ENCODE results near the gene TUBB2A. TPM values are rescaled to one million over a fixed set of nuclear protein-coding genes. Genes with fewer than 3 reads are reported as not detected.
"Not testable (repeated sequence)": the region's sequence is repeated elsewhere in the genome, so short reads cannot be mapped to it uniquely, and the experiment has no call there.

The TUBB2A gene
- total RNA-seq, 3 donors from 2014 or later = 27.8 to 43.6 (median 36.0) TPM

DNA sequence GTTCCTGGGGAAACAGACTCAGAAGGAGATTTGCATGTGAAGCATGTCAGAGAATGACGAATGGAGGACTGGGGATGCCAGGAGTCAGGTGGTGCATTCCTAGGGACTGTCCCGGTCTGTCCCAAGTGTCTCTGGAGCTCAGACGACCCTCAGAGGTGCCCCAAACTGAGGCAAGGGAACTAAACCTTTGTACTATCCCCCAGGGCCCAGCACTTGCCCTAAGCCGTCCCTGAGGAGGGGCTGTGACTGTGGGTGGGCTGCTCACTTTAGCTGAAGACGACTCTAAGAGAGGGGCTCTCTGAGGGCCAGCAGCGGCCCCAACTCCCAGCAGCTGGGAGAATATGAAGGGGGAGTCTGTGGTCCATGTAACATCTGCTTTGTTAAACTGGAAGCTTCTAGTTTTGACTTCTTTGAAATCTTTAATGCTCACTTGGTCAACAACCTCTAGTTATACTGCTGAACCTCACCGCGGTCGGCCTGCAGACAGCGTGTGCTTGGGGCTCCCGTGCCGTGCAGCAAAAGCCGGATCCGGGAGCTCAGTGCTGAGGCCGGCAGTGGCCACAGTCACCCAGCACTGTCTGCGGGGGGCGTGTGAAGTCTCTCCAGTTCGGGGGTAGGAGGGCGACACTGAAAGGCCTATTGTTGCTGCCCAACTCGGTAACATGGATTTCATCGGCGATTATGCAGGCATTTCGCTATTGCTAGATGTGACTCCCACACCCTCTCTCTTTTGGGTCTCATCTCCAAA is 35.9 kb upstream of the TUBB2A start:
- Histone ChIP-seq H3K27ac (no peak overlapping the region), H3K27me3 (no peaks in the 10 kb centered on the region), H3K9me3 (no peaks in the 10 kb centered on the region), H3K4me1 (no peaks in the 10 kb centered on the region), H3K36me3 (no peaks in the 10 kb centered on the region), H3K4me3 (no peak overlapping the region)
- DNase-seq (ENCODE audit: low spot score in 2 of 2) = no peak
- TF ChIP-seq POLR2A (IDR thresholded peaks at IDR 0.05) (no peak), POLR2AphosphoS5 (IDR thresholded peaks at IDR 0.05) (no peak)
- TF ChIP-seq, protein P1, sequence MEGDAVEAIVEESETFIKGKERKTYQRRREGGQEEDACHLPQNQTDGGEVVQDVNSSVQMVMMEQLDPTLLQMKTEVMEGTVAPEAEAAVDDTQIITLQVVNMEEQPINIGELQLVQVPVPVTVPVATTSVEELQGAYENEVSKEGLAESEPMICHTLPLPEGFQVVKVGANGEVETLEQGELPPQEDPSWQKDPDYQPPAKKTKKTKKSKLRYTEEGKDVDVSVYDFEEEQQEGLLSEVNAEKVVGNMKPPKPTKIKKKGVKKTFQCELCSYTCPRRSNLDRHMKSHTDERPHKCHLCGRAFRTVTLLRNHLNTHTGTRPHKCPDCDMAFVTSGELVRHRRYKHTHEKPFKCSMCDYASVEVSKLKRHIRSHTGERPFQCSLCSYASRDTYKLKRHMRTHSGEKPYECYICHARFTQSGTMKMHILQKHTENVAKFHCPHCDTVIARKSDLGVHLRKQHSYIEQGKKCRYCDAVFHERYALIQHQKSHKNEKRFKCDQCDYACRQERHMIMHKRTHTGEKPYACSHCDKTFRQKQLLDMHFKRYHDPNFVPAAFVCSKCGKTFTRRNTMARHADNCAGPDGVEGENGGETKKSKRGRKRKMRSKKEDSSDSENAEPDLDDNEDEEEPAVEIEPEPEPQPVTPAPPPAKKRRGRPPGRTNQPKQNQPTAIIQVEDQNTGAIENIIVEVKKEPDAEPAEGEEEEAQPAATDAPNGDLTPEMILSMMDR (IDR thresholded peaks at IDR 0.05) = no peak
- intact Hi-C loops (cut with DNase I; ENCODE audit: low total_unique reads) = loop anchor here (5.0 kb wide), 1 partner anchor 1024 kb away; no protein-coding TSS in a partner anchor

DNA sequence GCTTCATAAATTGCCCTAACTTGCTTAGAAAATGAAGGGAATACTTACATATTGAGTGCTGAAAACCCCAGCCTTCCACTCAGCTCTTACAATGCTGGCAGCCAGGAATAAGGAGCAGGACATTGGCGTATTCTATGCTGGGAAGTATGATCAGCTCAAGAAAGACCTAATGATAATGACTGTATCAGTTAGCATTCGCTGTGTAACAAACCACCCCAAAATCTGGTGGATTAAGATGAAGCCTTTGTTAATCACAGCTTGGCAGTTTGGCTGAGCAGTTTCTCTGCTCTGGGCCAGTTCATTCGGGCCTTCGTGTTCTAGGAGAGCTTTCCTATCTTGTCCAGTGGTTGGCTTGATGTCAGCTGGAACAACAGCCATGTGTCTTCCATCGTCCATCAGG is 33.4 kb upstream of the TUBB2A start:
- H3K27ac ChIP-seq = no peak overlapping the region
- no peaks in the 10 kb centered on the region for H3K4me1 ChIP-seq
- DNase-seq (ENCODE audit: low spot score in 2 of 2) = no peak
- no peaks in the 10 kb centered on the region for H3K9me3 ChIP-seq
- H3K36me3 ChIP-seq = no peaks in the 10 kb centered on the region
- intact Hi-C loops (cut with DNase I; ENCODE audit: low total_unique reads) = loop anchor here (5.0 kb wide), 1 partner anchor 1027 kb away; no protein-coding TSS in a partner anchor
- no peaks in the 10 kb centered on the region for H3K27me3 ChIP-seq
- TF ChIP-seq POLR2AphosphoS5 (IDR thresholded peaks at IDR 0.05) = no peak
- no peak for TF ChIP-seq POLR2A (IDR thresholded peaks at IDR 0.05)
- TF ChIP-seq, protein P1 (IDR thresholded peaks at IDR 0.05) = no peak
- H3K4me3 ChIP-seq = no peak overlapping the region

DNA sequence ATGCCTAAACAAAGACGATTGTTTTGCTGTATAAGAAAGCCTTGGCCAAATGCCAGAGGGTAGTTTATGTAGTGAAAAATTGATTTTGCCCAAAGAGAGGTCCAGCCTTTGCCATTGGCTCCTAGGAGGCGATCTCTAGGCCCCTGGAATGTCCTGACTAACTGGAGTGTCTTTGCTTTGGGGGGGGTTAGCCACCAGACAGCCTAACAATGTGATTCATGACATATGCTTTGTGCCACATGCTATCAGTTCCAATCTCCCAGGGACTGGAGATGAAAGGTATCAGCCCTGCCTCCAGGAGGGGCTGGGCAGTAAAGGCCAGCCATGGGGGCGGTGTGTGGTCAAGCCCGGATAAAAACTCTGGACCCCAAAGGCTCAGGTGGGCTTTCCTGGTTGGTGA is 32.7 kb upstream of the TUBB2A start:
- H3K4me3 ChIP-seq = no peak overlapping the region
- no peak for DNase-seq (ENCODE audit: low spot score in 2 of 2)
- H3K36me3 ChIP-seq = no peaks in the 10 kb centered on the region
- no peak overlapping the region for H3K27ac ChIP-seq
- intact Hi-C loops (cut with DNase I; ENCODE audit: low total_unique reads) = loop anchor here (5.0 kb wide), 1 partner anchor 1027 kb away; no protein-coding TSS in a partner anchor
- no peaks in the 10 kb centered on the region for H3K27me3 ChIP-seq
- H3K9me3 ChIP-seq = no peaks in the 10 kb centered on the region
- no peaks in the 10 kb centered on the region for H3K4me1 ChIP-seq
- TF ChIP-seq POLR2AphosphoS5 (IDR thresholded peaks at IDR 0.05) = no peak
- TF ChIP-seq, protein P1 (IDR thresholded peaks at IDR 0.05) = no peak
- no peak for TF ChIP-seq POLR2A (IDR thresholded peaks at IDR 0.05)

DNA sequence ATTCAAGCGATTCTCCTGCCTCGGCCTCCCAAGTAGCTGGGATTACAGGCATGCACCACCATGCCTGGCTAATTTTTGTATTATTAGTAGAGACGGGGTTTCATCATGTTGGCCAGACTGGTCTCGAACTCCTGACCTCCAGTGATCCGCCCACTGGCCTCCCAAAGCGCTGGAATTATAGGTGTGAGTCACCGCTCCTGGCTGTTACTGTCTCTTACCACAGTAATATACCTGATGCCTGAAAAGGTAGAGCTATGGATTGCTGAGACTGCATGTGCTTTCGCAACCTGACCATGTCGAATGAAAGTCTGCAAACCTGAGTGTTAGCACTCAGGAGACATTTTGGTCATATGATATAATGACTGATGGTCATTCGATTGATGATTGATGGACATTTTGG is 31.8 kb upstream of the TUBB2A start:
- H3K36me3 ChIP-seq; H3K4me1 ChIP-seq; H3K9me3 ChIP-seq; H3K4me3 ChIP-seq; H3K27ac ChIP-seq; intact Hi-C loops (cut with DNase I; ENCODE audit: low total_unique reads); H3K27me3 ChIP-seq; DNase-seq (ENCODE audit: low spot score in 2 of 2): not testable (repeated sequence)

DNA sequence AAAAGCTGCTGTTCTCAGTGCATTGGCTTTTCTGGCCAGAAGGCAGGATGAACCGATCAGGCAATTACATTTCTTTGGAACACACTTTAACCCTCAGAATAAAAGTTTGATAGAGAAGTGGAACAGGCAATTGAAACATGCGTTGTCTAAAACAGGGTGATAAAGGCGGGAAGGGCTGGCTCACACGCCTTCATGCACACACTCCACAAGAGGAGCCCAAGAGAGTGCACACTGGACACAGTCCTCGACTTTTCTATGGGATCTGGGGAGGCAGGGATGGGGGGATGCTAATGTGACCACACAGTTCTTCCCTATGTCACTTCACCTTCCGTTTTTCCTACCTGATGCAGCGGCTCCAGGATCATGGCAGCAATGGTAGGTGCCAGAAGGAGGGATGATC is 30.9 kb upstream of the TUBB2A start:
- H3K27me3 ChIP-seq = no peaks in the 10 kb centered on the region
- H3K4me1 ChIP-seq = no peaks in the 10 kb centered on the region
- no peak overlapping the region for H3K4me3 ChIP-seq
- intact Hi-C loops (cut with DNase I; ENCODE audit: low total_unique reads) = no loop called here
- H3K9me3 ChIP-seq = no peaks in the 10 kb centered on the region
- TF ChIP-seq, protein P1 (IDR thresholded peaks at IDR 0.05) = no peak
- TF ChIP-seq POLR2A (IDR thresholded peaks at IDR 0.05) (no peak), POLR2AphosphoS5 (IDR thresholded peaks at IDR 0.05) (no peak)
- no peak for DNase-seq (ENCODE audit: low spot score in 2 of 2)
- no peaks in the 10 kb centered on the region for H3K36me3 ChIP-seq
- H3K27ac ChIP-seq = no peak overlapping the region
